Rectal smooth muscle tissue (tissue), 1 donor: Measurements from ENCODE around the gene EML1.
"Not testable (repeated sequence)": the region's sequence is repeated elsewhere in the genome, so short reads cannot be mapped to it uniquely, and the experiment has no call there.

Experiments used
- H3K27ac ChIP-seq: one replicate; pipeline ENCODE4 v1.7.0; 2013; ENCODE audit warnings: low read depth, low read length, inconsistent platforms
- H3K27me3 ChIP-seq: one replicate; pipeline ENCODE4 v1.7.0; 2013; ENCODE audit warnings: low read length; ENCODE audit not compliant: control insufficient read depth, insufficient read depth
- H3K36me3 ChIP-seq: one replicate; pipeline ENCODE4 v1.7.0; 2013; ENCODE audit warnings: low read length; ENCODE audit not compliant: control insufficient read depth, insufficient read depth
- H3K4me1 ChIP-seq: one replicate; pipeline ENCODE4 v1.7.0; 2013; ENCODE audit warnings: low read length; ENCODE audit not compliant: control insufficient read depth, insufficient read depth
- H3K4me3 ChIP-seq: one replicate; pipeline ENCODE4 v1.7.0; 2013; ENCODE audit warnings: low read length
- H3K9ac ChIP-seq: one replicate; pipeline ENCODE4 v1.7.0; 2013; ENCODE audit warnings: low read length

The EML1 gene

GRCh38 chr14:99758872-99759545 lies 34.2 kb upstream of the EML1 start:
- Histone ChIP-seq H3K36me3 (no peaks in the 10 kb centered on the region), H3K27me3 (no peaks in the 10 kb centered on the region), H3K4me1 (peaks cover 54% of the 10 kb centered on the region), H3K27ac (peak overlapping the region; percentile 87), H3K4me3 (no peak overlapping the region), H3K9ac (no peak overlapping the region)

GRCh38 chr14:99759546-99759925 lies 33.7 kb upstream of the EML1 start:
- no peaks in the 10 kb centered on the region for H3K27me3 ChIP-seq
- peak overlapping the region; percentile 87 for H3K27ac ChIP-seq
- H3K4me1 ChIP-seq, result peaks cover 51% of the 10 kb centered on the region
- no peak overlapping the region for H3K9ac ChIP-seq
- no peak overlapping the region for H3K4me3 ChIP-seq
- no peaks in the 10 kb centered on the region for H3K36me3 ChIP-seq

GRCh38 chr14:99760817-99761216 lies 32.4 kb upstream of the EML1 start:
- H3K4me1 ChIP-seq, result peaks cover 39% of the 10 kb centered on the region
- no peak overlapping the region for H3K9ac ChIP-seq
- no peak overlapping the region for H3K4me3 ChIP-seq
- H3K27ac ChIP-seq, result peak overlapping the region; percentile 69
- no peaks in the 10 kb centered on the region for H3K27me3 ChIP-seq
- H3K36me3 ChIP-seq, result no peaks in the 10 kb centered on the region

- H3K9ac ChIP-seq, H3K36me3 ChIP-seq, H3K27ac ChIP-seq, H3K4me3 ChIP-seq, H3K27me3 ChIP-seq: not testable (repeated sequence)
- H3K4me1 ChIP-seq, result peaks cover 34% of the 10 kb centered on the region
These were observed 30.3 kb upstream of the EML1 start for GRCh38 chr14:99762911-99763310.

- H3K27me3 ChIP-seq, result no peaks in the 10 kb centered on the region
These were observed 29.5 kb upstream of the EML1 start for GRCh38 chr14:99763527-99764221.

GRCh38 chr14:99764222-99764706 lies 28.9 kb upstream of the EML1 start:
- Histone ChIP-seq H3K27me3 (no peaks in the 10 kb centered on the region), H3K4me3 (no peak overlapping the region), H3K4me1 (peaks cover 20% of the 10 kb centered on the region), H3K27ac (no peak overlapping the region), H3K36me3 (no peaks in the 10 kb centered on the region), H3K9ac (no peak overlapping the region)

More at GRCh38 chr14:99763527-99764221, 29.5 kb upstream of the EML1 start:
- Histone ChIP-seq H3K9ac (no peak overlapping the region), H3K4me1 (peaks cover 26% of the 10 kb centered on the region), H3K36me3 (no peaks in the 10 kb centered on the region), H3K4me3 (no peak overlapping the region), H3K27ac (no peak overlapping the region)

- Histone ChIP-seq H3K27me3 (no peaks in the 10 kb centered on the region), H3K27ac (no peak overlapping the region), H3K9ac (no peak overlapping the region), H3K36me3 (no peaks in the 10 kb centered on the region), H3K4me1 (peaks cover 28% of the 10 kb centered on the region), H3K4me3 (no peak overlapping the region)
These were observed 24.8 kb upstream of the EML1 start for GRCh38 chr14:99768381-99768780.

GRCh38 chr14:99769123-99769522 lies 24.1 kb upstream of the EML1 start:
- H3K27me3 ChIP-seq, result no peaks in the 10 kb centered on the region
- H3K9ac ChIP-seq, result no peak overlapping the region
- H3K4me3 ChIP-seq, result no peak overlapping the region
- no peaks in the 10 kb centered on the region for H3K36me3 ChIP-seq
- H3K27ac ChIP-seq, result peak overlapping the region; percentile 19
- peaks cover 33% of the 10 kb centered on the region for H3K4me1 ChIP-seq

- Histone ChIP-seq H3K27ac (no peak overlapping the region), H3K27me3 (no peaks in the 10 kb centered on the region), H3K9ac (no peak overlapping the region), H3K36me3 (no peaks in the 10 kb centered on the region), H3K4me1 (peaks cover 40% of the 10 kb centered on the region), H3K4me3 (no peak overlapping the region)
These were observed 23.4 kb upstream of the EML1 start for GRCh38 chr14:99769799-99770198.

GRCh38 chr14:99772371-99773283 lies 20.6 kb upstream of the EML1 start:
- peaks cover 37% of the 10 kb centered on the region for H3K4me1 ChIP-seq
- H3K9ac ChIP-seq, result no peak overlapping the region
- H3K36me3 ChIP-seq, result no peaks in the 10 kb centered on the region
- no peak overlapping the region for H3K4me3 ChIP-seq
- H3K27me3 ChIP-seq, result no peaks in the 10 kb centered on the region
- peak overlapping the region; percentile 80 for H3K27ac ChIP-seq

GRCh38 chr14:99773521-99774497 lies 19.4 kb upstream of the EML1 start:
- peak overlapping the region; percentile 80 for H3K27ac ChIP-seq
- no peaks in the 10 kb centered on the region for H3K27me3 ChIP-seq
- H3K9ac ChIP-seq, result no peak overlapping the region
- H3K4me1 ChIP-seq, result peaks cover 35% of the 10 kb centered on the region
- no peak overlapping the region for H3K4me3 ChIP-seq
- no peaks in the 10 kb centered on the region for H3K36me3 ChIP-seq
